Tibial nerve (tissue), 4 donors: Measurements from ENCODE around the gene RIN1. TPM values are rescaled to one million over a fixed set of nuclear protein-coding genes. Genes with fewer than 3 reads are reported as not detected.

ENCODE experiments used
- DNase-seq, 2 donors: peaks; one replicate each; pipeline ENCODE4 v3.0.0-alpha.2; 2019; ENCODE audit warnings: low spot score in 2 of 2
- H3K27ac ChIP-seq, 4 donors: fragments of 200-600 bp; sonication (generic) in 3 of 4; one replicate each; pipeline ENCODE4 v1.5.1; 2017 to 2019; ENCODE audit warnings: mild to moderate bottlenecking in 1 of 4
- H3K27me3 ChIP-seq, 2 donors: fragments of 200-600 bp; sonication (generic) in 1 of 2; one replicate each; pipeline versions ENCODE4 v1.5.1 to v1.6.0; 2017 to 2019
- H3K36me3 ChIP-seq, 3 donors: fragments of 200-600 bp; sonication (generic); one replicate each; pipeline ENCODE4 v1.5.1; 2018 to 2019
- H3K4me1 ChIP-seq, 4 donors: fragments of 200-600 bp; sonication (generic) in 3 of 4; one replicate each; pipeline ENCODE4 v1.5.1; 2017 to 2019
- H3K4me3 ChIP-seq, 4 donors: fragments of 200-600 bp; sonication (generic) in 3 of 4; one replicate each; pipeline ENCODE4 v1.5.1; 2017 to 2019; ENCODE audit warnings: mild to moderate bottlenecking in 1 of 4, moderate library complexity in 1 of 4
- H3K9me3 ChIP-seq, 4 donors: fragments of 200-600 bp; sonication (generic) in 3 of 4; one replicate each; pipeline ENCODE4 v1.5.1; 2017 to 2019
- CTCF ChIP-seq, 5 experiments: fragments of 200-600 bp in 3 of 5; fragments of 450-650 bp in 2 of 5; sonication (generic) in 3 of 5; IDR thresholded peaks; one replicate each; pipeline ENCODE4 v1.5.1; 2016 to 2019; ENCODE audit warnings: antibody characterized with exemption in 5 of 5, mild to moderate bottlenecking in 3 of 5, moderate library complexity in 2 of 5
- EP300 ChIP-seq, 2 donors: sonication (generic); formaldehyde crosslinking; IDR thresholded peaks; one replicate each; pipeline ENCODE4 v1.6.1; 2017; ENCODE audit warnings: antibody characterized with exemption in 2 of 2, mild to moderate bottlenecking in 1 of 2
- POLR2A ChIP-seq, 2 donors: fragments of 450-650 bp; IDR thresholded peaks; one replicate each; pipeline ENCODE4 v1.6.1; 2017; ENCODE audit warnings: antibody characterized with exemption in 2 of 2, mild to moderate bottlenecking in 2 of 2, moderate library complexity in 2 of 2
- WGBS, 2 donors: methylation state at CpG; one replicate each; pipeline ENCODE4 v1.1.5; 2018; 5-methylcytosine and 5-hydroxymethylcytosine counted together
- total RNA-seq, 4 donors: library from RNA; depleted of rRNA; stranded (reverse); fragments of >200 nt; gene quantifications; one replicate each; pipeline ENCODE4 v1.1.0, GENCODE V29; 2016

The RIN1 gene
- total RNA-seq, 4 donors from 2014 or later = 2.4 to 14.1 (median 4.1) TPM

DNA sequence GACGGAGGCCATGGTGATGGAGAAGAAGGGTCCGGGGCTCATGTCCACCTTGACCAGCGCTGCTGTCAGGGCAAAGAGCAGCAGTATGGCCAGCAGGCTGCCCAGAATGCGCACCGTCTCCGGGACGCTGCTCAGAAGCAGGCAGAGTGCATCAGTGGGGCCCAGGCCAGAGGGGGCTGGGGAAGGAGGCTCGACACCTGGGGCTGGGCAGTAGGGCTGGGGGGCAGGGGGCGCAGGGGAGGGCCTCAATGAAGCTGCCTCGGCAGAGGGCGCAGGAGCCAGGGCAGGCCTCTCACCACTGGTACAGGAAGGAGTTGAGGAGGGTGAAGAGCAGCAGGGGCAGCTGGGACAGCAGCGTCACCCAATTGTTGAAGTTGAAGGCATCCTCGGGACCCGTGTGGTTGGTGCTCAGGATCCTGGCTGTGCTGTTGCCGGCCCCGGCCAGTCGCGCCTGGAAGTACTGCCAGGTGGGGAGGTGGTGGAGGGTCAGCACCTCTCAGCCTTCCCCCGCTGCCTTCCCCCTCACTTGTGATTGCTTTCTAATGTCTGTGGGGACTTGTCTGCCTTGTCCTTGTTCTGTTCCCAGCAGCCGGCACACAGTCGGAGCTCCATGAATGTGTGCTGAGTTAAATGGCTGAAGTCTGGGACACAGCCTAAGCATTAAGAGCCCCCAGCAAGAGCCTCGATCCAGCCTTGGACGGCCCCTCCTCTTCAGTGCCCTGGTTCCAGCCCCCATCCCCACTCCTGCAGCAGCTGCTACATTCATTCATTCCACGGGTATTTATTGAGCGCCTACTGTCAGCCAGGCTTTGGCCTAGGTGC, 33.0 kb upstream of the RIN1 start:
- 87% methylated on average over 21 to 25 of the region's 25 CpGs for WGBS, 2 donors
- peaks cover 0 to 55% of the 10 kb centered on the region in 2 donors for H3K27me3 ChIP-seq
- H3K4me3 ChIP-seq = no peak overlapping the region
- peaks cover 0 to 21% (median 7%) of the 10 kb centered on the region in 4 donors for H3K4me1 ChIP-seq
- TF ChIP-seq EP300 (IDR thresholded peaks at IDR 0.05) (no peak), CTCF (IDR thresholded peaks at IDR 0.05) (no peak), POLR2A (IDR thresholded peaks at IDR 0.05) (no peak)
- no peaks in the 10 kb centered on the region for H3K36me3 ChIP-seq
- no peak for DNase-seq
- H3K27ac ChIP-seq = no peak overlapping the region
- H3K9me3 ChIP-seq = no peaks in the 10 kb centered on the region

- Histone ChIP-seq H3K9me3 (no peaks in the 10 kb centered on the region), H3K27ac (no peak overlapping the region), H3K4me3 (no peak overlapping the region), H3K27me3 (peaks cover 0 to 47% of the 10 kb centered on the region in 2 donors), H3K36me3 (no peaks in the 10 kb centered on the region), H3K4me1 (peaks cover 0 to 21% (median 7%) of the 10 kb centered on the region in 4 donors)
- no peak for DNase-seq
- 81 to 88% methylated on average over 6 of the region's 6 CpGs for WGBS, 2 donors
- TF ChIP-seq CTCF (IDR thresholded peaks at IDR 0.05) (no peak), POLR2A (IDR thresholded peaks at IDR 0.05) (no peak), EP300 (IDR thresholded peaks at IDR 0.05) (no peak)
Observed at GRCh38 chr11:66368484-66368883, 32.2 kb upstream of the RIN1 start.

DNA sequence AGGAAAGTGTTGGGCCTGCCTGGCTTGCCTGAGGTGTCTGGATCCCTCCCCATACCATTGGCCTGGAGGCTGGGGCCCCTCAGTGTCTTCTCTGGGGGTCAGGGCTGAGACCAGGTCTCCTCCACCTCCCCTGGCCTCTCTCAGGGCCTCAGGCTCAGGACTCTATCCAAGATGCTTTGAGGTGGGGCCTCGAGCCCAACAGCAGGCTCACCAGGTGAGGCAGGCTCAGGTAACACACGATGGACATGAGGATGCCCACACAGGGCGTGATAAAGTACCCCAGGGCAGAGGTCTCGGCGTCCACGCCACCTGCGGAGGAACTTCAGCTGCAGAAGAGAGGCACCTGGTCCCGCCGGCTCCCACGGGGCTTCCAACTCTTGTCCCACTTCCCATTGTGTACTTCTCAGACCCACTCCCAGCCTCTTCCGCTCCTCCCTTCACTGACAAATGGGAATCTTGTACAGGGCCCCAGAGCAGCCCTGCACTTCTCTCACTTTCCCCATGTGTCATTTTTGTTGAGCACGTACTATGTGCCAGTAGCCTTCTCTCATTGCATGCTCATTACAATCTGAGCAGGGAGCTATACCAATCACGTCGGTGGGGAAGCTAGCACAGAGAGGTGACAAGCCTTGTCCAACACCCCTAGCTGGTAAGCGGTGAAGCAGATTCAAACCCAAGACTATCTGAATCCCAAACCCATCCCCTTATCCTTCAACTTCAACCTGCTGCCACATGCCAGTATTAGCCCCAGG, 31.5 kb upstream of the RIN1 start:
- Histone ChIP-seq H3K27ac (no peak overlapping the region), H3K27me3 (peaks cover 0 to 39% of the 10 kb centered on the region in 2 donors), H3K4me1 (peaks cover 0 to 19% (median 7%) of the 10 kb centered on the region in 4 donors), H3K4me3 (no peak overlapping the region), H3K9me3 (no peaks in the 10 kb centered on the region), H3K36me3 (no peaks in the 10 kb centered on the region)
- DNase-seq = no peak
- TF ChIP-seq EP300 (IDR thresholded peaks at IDR 0.05) = no peak
- TF ChIP-seq CTCF (IDR thresholded peaks at IDR 0.05) = no peak
- TF ChIP-seq POLR2A (IDR thresholded peaks at IDR 0.05) = no peak
- WGBS, 2 donors = 90 to 92% methylated on average over 14 to 15 of the region's 15 CpGs

DNA sequence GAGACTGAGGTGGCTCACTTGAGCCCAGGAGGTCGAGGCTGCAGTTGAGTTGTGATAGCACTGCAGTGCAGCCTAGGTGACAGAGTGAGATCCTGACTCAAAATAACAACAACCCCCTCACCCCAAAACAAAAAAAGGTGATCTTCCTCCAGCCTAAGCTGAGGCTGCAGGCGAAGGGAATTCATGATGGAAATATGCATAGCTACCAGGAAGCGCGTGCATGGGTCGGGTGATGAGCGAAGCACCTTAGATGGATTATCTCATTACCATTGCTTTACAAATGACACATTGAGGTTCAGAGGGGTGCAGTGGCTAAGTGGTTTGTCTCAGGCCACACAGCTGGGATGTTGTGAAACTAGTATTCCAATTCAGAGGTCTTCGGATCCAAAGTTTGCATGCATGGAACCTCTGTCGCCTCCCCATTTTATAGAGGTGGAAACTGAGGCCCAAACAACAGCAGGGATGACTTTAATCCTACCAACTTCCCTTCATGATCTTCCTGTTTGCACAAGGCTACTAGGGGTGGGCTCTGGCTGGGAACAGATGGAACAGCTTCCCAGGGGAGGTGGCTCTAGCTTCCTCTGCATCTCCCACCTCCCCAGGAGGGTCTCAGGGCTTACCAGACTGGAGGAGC, 30.7 kb upstream of the RIN1 start:
- H3K9me3 ChIP-seq = no peaks in the 10 kb centered on the region
- DNase-seq = no peak
- 91 to 98% methylated on average over 8 of the region's 8 CpGs for WGBS, 2 donors
- TF ChIP-seq POLR2A (IDR thresholded peaks at IDR 0.05) (no peak), EP300 (IDR thresholded peaks at IDR 0.05) (no peak), CTCF (IDR thresholded peaks at IDR 0.05) (no peak)
- H3K27me3 ChIP-seq = peaks cover 0 to 31% of the 10 kb centered on the region in 2 donors
- no peak overlapping the region for H3K27ac ChIP-seq
- no peak overlapping the region for H3K4me3 ChIP-seq
- H3K36me3 ChIP-seq = peaks cover 0 to 2% (median 0%) of the 10 kb centered on the region in 3 donors
- H3K4me1 ChIP-seq = peaks cover 0 to 11% (median 5%) of the 10 kb centered on the region in 4 donors
